Measurements from ENCODE around the gene GRIN2A. TPM values are rescaled to one million over a fixed set of nuclear protein-coding genes. Genes with fewer than 3 reads are reported as not detected.

The GRIN2A gene
- total RNA-seq: under 1 TPM in 2 of 3 donors, not detected in 1; 0.29 to 0.33 TPM

GRCh38 chr16:10182222-10183053 is at the start of gene GRIN2A:
Gene GRIN2A, minus strand, starts transcription at chr16:10182428. Its CDS starts 2,017 bp downstream, at chr16:10180411.
- TF ChIP-seq, protein P1, sequence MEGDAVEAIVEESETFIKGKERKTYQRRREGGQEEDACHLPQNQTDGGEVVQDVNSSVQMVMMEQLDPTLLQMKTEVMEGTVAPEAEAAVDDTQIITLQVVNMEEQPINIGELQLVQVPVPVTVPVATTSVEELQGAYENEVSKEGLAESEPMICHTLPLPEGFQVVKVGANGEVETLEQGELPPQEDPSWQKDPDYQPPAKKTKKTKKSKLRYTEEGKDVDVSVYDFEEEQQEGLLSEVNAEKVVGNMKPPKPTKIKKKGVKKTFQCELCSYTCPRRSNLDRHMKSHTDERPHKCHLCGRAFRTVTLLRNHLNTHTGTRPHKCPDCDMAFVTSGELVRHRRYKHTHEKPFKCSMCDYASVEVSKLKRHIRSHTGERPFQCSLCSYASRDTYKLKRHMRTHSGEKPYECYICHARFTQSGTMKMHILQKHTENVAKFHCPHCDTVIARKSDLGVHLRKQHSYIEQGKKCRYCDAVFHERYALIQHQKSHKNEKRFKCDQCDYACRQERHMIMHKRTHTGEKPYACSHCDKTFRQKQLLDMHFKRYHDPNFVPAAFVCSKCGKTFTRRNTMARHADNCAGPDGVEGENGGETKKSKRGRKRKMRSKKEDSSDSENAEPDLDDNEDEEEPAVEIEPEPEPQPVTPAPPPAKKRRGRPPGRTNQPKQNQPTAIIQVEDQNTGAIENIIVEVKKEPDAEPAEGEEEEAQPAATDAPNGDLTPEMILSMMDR (IDR thresholded peaks at IDR 0.05): no peak
- TF ChIP-seq POLR2AphosphoS5 (IDR thresholded peaks at IDR 0.05): no peak
- no peak for TF ChIP-seq POLR2A (IDR thresholded peaks at IDR 0.05)
- no peaks in the 10 kb centered on the region for H3K36me3 ChIP-seq
- no peaks in the 10 kb centered on the region for H3K9me3 ChIP-seq
- intact Hi-C loops (cut with DNase I; ENCODE audit: low total_unique reads): no loop called here
- no peak for DNase-seq (ENCODE audit: low spot score in 2 of 2)
- no peak within 1 kb of the TSS for H3K27ac ChIP-seq
- H3K27me3 ChIP-seq: peaks cover 5 to 57% of the 10 kb centered on the region in 2 donors
- H3K4me3 ChIP-seq: peak within 1 kb of the TSS; percentile 21 to 62 (median 37)
- H3K4me1 ChIP-seq: peaks cover 0 to 6% of the 10 kb centered on the region in 2 donors

DNA sequence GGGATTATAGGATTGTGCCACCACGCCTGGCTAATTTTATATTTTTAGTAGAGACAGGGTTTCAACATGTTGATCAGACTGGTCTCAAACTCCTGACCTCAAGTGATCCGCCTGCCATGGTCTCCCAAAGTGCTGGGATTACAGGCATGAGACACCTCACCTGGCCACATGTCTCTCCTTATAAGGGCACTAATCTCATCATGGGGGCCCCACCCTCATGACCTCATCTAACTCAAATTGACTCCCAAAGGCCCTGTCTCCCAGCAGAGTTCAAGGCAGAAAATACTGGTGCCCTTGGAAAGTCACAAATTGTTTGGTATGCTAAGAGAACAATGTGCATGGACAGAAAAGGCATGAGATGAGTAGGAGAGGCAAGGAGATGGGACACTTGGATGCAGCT is 49.3 kb upstream of the GRIN2A start:
- DNase-seq (ENCODE audit: low spot score in 2 of 2): no peak
- H3K27ac ChIP-seq: no peak overlapping the region
- no peak overlapping the region for H3K4me3 ChIP-seq
- no peaks in the 10 kb centered on the region for H3K27me3 ChIP-seq
- TF ChIP-seq POLR2A (IDR thresholded peaks at IDR 0.05) (no peak), POLR2AphosphoS5 (IDR thresholded peaks at IDR 0.05) (no peak)
- TF ChIP-seq, protein P1 (IDR thresholded peaks at IDR 0.05): no peak
- peaks cover 18 to 26% of the 10 kb centered on the region in 2 donors for H3K9me3 ChIP-seq
- intact Hi-C loops (cut with DNase I; ENCODE audit: low total_unique reads): no loop called here
- no peaks in the 10 kb centered on the region for H3K4me1 ChIP-seq
- H3K36me3 ChIP-seq: no peaks in the 10 kb centered on the region

GRCh38 chr16:10228779-10229178 is 46.6 kb upstream of the GRIN2A start:
- H3K4me3 ChIP-seq: no peak overlapping the region
- H3K27me3 ChIP-seq: no peaks in the 10 kb centered on the region
- intact Hi-C loops (cut with DNase I; ENCODE audit: low total_unique reads): loop anchor here (5.0 kb wide), 1 partner anchor 886 kb away; no protein-coding TSS in a partner anchor
- H3K27ac ChIP-seq: no peak overlapping the region
- H3K36me3 ChIP-seq: no peaks in the 10 kb centered on the region
- TF ChIP-seq POLR2A (IDR thresholded peaks at IDR 0.05): no peak
- TF ChIP-seq, protein P1 (IDR thresholded peaks at IDR 0.05): no peak
- no peak for TF ChIP-seq POLR2AphosphoS5 (IDR thresholded peaks at IDR 0.05)
- no peaks in the 10 kb centered on the region for H3K4me1 ChIP-seq
- H3K9me3 ChIP-seq: peaks cover 16 to 22% of the 10 kb centered on the region in 2 donors
- no peak for DNase-seq (ENCODE audit: low spot score in 2 of 2)

DNA sequence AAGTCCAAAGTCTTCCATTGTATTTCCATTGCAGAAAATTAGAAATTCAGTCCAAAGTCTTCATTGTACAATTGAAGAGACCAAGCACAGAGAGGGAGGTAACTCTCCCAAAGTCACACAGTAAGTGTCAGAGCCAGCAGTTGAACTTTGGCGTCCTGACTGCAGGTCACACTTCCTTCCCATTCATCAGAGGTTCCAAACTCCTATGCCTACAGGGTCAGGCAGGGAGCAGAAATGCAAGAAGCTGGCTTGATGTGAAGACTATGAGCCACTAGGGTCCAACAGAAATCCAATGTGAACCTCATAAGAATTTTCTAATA is 44.7 kb upstream of the GRIN2A start:
- H3K36me3 ChIP-seq: no peaks in the 10 kb centered on the region
- no peak for DNase-seq (ENCODE audit: low spot score in 2 of 2)
- H3K4me1 ChIP-seq: no peaks in the 10 kb centered on the region
- intact Hi-C loops (cut with DNase I; ENCODE audit: low total_unique reads): loop anchor here (5.0 kb wide), 1 partner anchor 885 kb away; no protein-coding TSS in a partner anchor
- H3K4me3 ChIP-seq: no peak overlapping the region
- H3K27ac ChIP-seq: no peak overlapping the region
- H3K27me3 ChIP-seq: peaks cover 0 to 9% of the 10 kb centered on the region in 2 donors
- no peak for TF ChIP-seq POLR2AphosphoS5 (IDR thresholded peaks at IDR 0.05)
- TF ChIP-seq, protein P1 (IDR thresholded peaks at IDR 0.05): no peak
- TF ChIP-seq POLR2A (IDR thresholded peaks at IDR 0.05): no peak
- peaks cover 4 to 5% of the 10 kb centered on the region in 2 donors for H3K9me3 ChIP-seq
